Upper lobe of right lung (tissue), 1 donor: ENCODE data around the gene TSC2. TPM values are rescaled to one million over a fixed set of nuclear protein-coding genes. Genes with fewer than 3 reads are reported as not detected.

Experiments
- ATAC-seq: fragments of 200-7000 bp; cut with Tn5 transposase; one replicate; pipeline ENCODE4 v1.9.1; 2020; ENCODE audit warnings: mild to moderate bottlenecking, moderate library complexity
- DNase-seq: peaks from one replicate; pipeline ENCODE4 v3.0.0-alpha.2; 2020
- H3K27ac ChIP-seq: fragments of 200-600 bp; one replicate; pipeline ENCODE4 v1.8.0; 2022
- H3K27me3 ChIP-seq: fragments of 200-600 bp; one replicate; pipeline ENCODE4 v1.8.0; 2022; ENCODE audit warnings: mild to moderate bottlenecking
- H3K36me3 ChIP-seq: fragments of 200-600 bp; one replicate; pipeline ENCODE4 v1.8.0; 2022
- H3K4me1 ChIP-seq: fragments of 200-600 bp; one replicate; pipeline ENCODE4 v1.8.0; 2022
- H3K4me3 ChIP-seq: fragments of 200-600 bp; one replicate; pipeline ENCODE4 v1.8.0; 2022; ENCODE audit warnings: mild to moderate bottlenecking
- H3K9me3 ChIP-seq: fragments of 200-600 bp; one replicate; pipeline ENCODE4 v1.8.0; 2022
- CTCF ChIP-seq: fragments of 200-600 bp; IDR thresholded peaks from one replicate; pipeline ENCODE4 v1.8.0; 2022; ENCODE audit warnings: antibody characterized with exemption
- intact Hi-C: fragments of 100-400 bp; cut with DNase I; formaldehyde crosslinking; loops from one replicate; pipeline ENCODE4 v1.11.0; 2022
- total RNA-seq: library from RNA; stranded (reverse); fragmentation: NEBNext Ultra II Directional; extraction: Animal tissue kit (Norgen Biotek cat#: 25700); gene quantifications from one replicate; pipeline ENCODE4 v1.2.1, GENCODE V29; 2021
- donor health status: DM: no; HTN: yes; CAD: no; lungs with severe emphysema.

Gene TSC2
- total RNA-seq, 1 donor from 2014 or later: 119 TPM

- no peak for DNase-seq
- no peak overlapping the region for H3K4me3 ChIP-seq
Observed at GRCh38 chr16:2061526-2061925, 13.7 kb downstream of the TSC2 start.

GRCh38 chr16:2062801-2063200 lies 15.0 kb downstream of the TSC2 start:
- Histone ChIP-seq H3K4me3 (no peak overlapping the region), H3K36me3 (peaks cover 59% of the 10 kb centered on the region), H3K9me3 (no peaks in the 10 kb centered on the region), H3K4me1 (no peaks in the 10 kb centered on the region), H3K27me3 (no peaks in the 10 kb centered on the region), H3K27ac (no peak overlapping the region)
- no peak for TF ChIP-seq CTCF
- intact Hi-C loops: no loop called here
- no peak for ATAC-seq
- DNase-seq: no peak

More at GRCh38 chr16:2061526-2061925, 13.7 kb downstream of the TSC2 start:
- no peak overlapping the region for H3K27ac ChIP-seq
- ATAC-seq: no peak
- no peaks in the 10 kb centered on the region for H3K27me3 ChIP-seq
- TF ChIP-seq CTCF: no peak
- intact Hi-C loops: no loop called here
- H3K36me3 ChIP-seq: peaks cover 60% of the 10 kb centered on the region
- H3K9me3 ChIP-seq: no peaks in the 10 kb centered on the region
- no peaks in the 10 kb centered on the region for H3K4me1 ChIP-seq

- intact Hi-C loops: no loop called here
- Histone ChIP-seq H3K27me3 (no peaks in the 10 kb centered on the region), H3K36me3 (peaks cover 67% of the 10 kb centered on the region), H3K27ac (no peak overlapping the region), H3K4me3 (no peak overlapping the region), H3K4me1 (no peaks in the 10 kb centered on the region), H3K9me3 (no peaks in the 10 kb centered on the region)
- no peak for TF ChIP-seq CTCF
- DNase-seq (no peak), ATAC-seq (no peak)
Observed at GRCh38 chr16:2063861-2064260, 16.1 kb downstream of the TSC2 start.

- Histone ChIP-seq H3K27me3 (no peaks in the 10 kb centered on the region), H3K4me1 (no peaks in the 10 kb centered on the region), H3K27ac (no peak overlapping the region), H3K4me3 (no peak overlapping the region), H3K9me3 (no peaks in the 10 kb centered on the region), H3K36me3 (peaks cover 67% of the 10 kb centered on the region)
- ATAC-seq: no peak
- DNase-seq: no peak
- TF ChIP-seq CTCF: no peak
- intact Hi-C loops: no loop called here
Observed at GRCh38 chr16:2064368-2064945, 16.7 kb downstream of the TSC2 start.

GRCh38 chr16:2066139-2066538 lies 18.4 kb downstream of the TSC2 start:
- Histone ChIP-seq H3K27ac (no peak overlapping the region), H3K36me3 (peaks cover 65% of the 10 kb centered on the region), H3K4me1 (no peaks in the 10 kb centered on the region), H3K27me3 (no peaks in the 10 kb centered on the region), H3K4me3 (no peak overlapping the region), H3K9me3 (no peaks in the 10 kb centered on the region)
- intact Hi-C loops: no loop called here
- TF ChIP-seq CTCF: no peak
- ATAC-seq (no peak), DNase-seq (no peak)
